ENCODE measurements around the gene HSPA8. TPM values are rescaled to one million over a fixed set of nuclear protein-coding genes. Genes with fewer than 3 reads are reported as not detected.
"Not testable (repeated sequence)": the region's sequence is repeated elsewhere in the genome, so short reads cannot be mapped to it uniquely, and the experiment has no call there.

Gene HSPA8
- total RNA-seq, 2 donors from 2014 or later = 565 to 901 TPM

GRCh38 chr11:123103326-123103980 lies 41.5 kb upstream of the HSPA8 start:
- DNase-seq = peak; percentile 49
- no peaks in the 10 kb centered on the region for H3K9me3 ChIP-seq
- no peak overlapping the region for H3K9ac ChIP-seq (ENCODE audit: low read depth in 2 of 2, low read length in 2 of 2)
- no peaks in the 10 kb centered on the region for H3K36me3 ChIP-seq
- no peak overlapping the region for H3K4me3 ChIP-seq
- H3K4me1 ChIP-seq = no peaks in the 10 kb centered on the region
- H3K27me3 ChIP-seq = no peaks in the 10 kb centered on the region
- intact Hi-C loops (cut with DNase I) = no loop called here
- no peak overlapping the region for H3K27ac ChIP-seq
- peak; percentile 39 for TF ChIP-seq CTCF (IDR thresholded peaks at IDR 0.05)

GRCh38 chr11:123100379-123101085 lies 38.6 kb upstream of the HSPA8 start:
- H3K4me1 ChIP-seq = no peaks in the 10 kb centered on the region
- no peak for DNase-seq
- H3K9ac ChIP-seq (ENCODE audit: low read depth in 2 of 2, low read length in 2 of 2) = no peak overlapping the region
- intact Hi-C loops (cut with DNase I) = no loop called here
- no peaks in the 10 kb centered on the region for H3K9me3 ChIP-seq
- H3K27me3 ChIP-seq = no peaks in the 10 kb centered on the region
- H3K36me3 ChIP-seq = no peaks in the 10 kb centered on the region
- TF ChIP-seq CTCF (IDR thresholded peaks at IDR 0.05) = no peak
- no peak overlapping the region for H3K4me3 ChIP-seq
- no peak overlapping the region for H3K27ac ChIP-seq

- H3K27ac ChIP-seq = no peak overlapping the region
- H3K9ac ChIP-seq (ENCODE audit: low read depth in 2 of 2, low read length in 2 of 2) = no peak overlapping the region
- H3K36me3 ChIP-seq = no peaks in the 10 kb centered on the region
- no peak for TF ChIP-seq CTCF (IDR thresholded peaks at IDR 0.05)
- no peak overlapping the region for H3K4me3 ChIP-seq
- intact Hi-C loops (cut with DNase I) = no loop called here
- DNase-seq = no peak
- no peaks in the 10 kb centered on the region for H3K9me3 ChIP-seq
- H3K4me1 ChIP-seq = no peaks in the 10 kb centered on the region
- H3K27me3 ChIP-seq = no peaks in the 10 kb centered on the region
These were observed 37.1 kb upstream of the HSPA8 start for GRCh38 chr11:123098990-123099389.

- no peaks in the 10 kb centered on the region for H3K27me3 ChIP-seq
- no peak overlapping the region for H3K4me3 ChIP-seq
- intact Hi-C loops (cut with DNase I) = no loop called here
- H3K9me3 ChIP-seq = no peaks in the 10 kb centered on the region
- H3K9ac ChIP-seq (ENCODE audit: low read depth in 2 of 2, low read length in 2 of 2) = no peak overlapping the region
- no peak overlapping the region for H3K27ac ChIP-seq
- H3K36me3 ChIP-seq = no peaks in the 10 kb centered on the region
- no peak for TF ChIP-seq CTCF (IDR thresholded peaks at IDR 0.05)
- no peaks in the 10 kb centered on the region for H3K4me1 ChIP-seq
- DNase-seq = no peak
These were observed 31.8 kb upstream of the HSPA8 start for GRCh38 chr11:123093739-123094138.

- no peak overlapping the region for H3K27ac ChIP-seq
- no peaks in the 10 kb centered on the region for H3K9me3 ChIP-seq
- H3K36me3 ChIP-seq = no peaks in the 10 kb centered on the region
- H3K27me3 ChIP-seq = no peaks in the 10 kb centered on the region
- intact Hi-C loops (cut with DNase I) = no loop called here
- no peak overlapping the region for H3K4me3 ChIP-seq
- H3K9ac ChIP-seq (ENCODE audit: low read depth in 2 of 2, low read length in 2 of 2) = no peak overlapping the region
- no peak for DNase-seq
- no peak for TF ChIP-seq CTCF (IDR thresholded peaks at IDR 0.05)
- no peaks in the 10 kb centered on the region for H3K4me1 ChIP-seq
These were observed 29.6 kb upstream of the HSPA8 start for GRCh38 chr11:123091506-123091905.

- intact Hi-C loops (cut with DNase I); DNase-seq; H3K4me3 ChIP-seq; H3K27ac ChIP-seq; H3K27me3 ChIP-seq; H3K9me3 ChIP-seq; H3K4me1 ChIP-seq; H3K36me3 ChIP-seq; H3K9ac ChIP-seq (ENCODE audit: low read depth in 2 of 2, low read length in 2 of 2): not testable (repeated sequence)
These were observed 28.2 kb upstream of the HSPA8 start for GRCh38 chr11:123090168-123090567.

- DNase-seq; H3K27me3 ChIP-seq; H3K36me3 ChIP-seq; intact Hi-C loops (cut with DNase I); H3K4me1 ChIP-seq; H3K9me3 ChIP-seq; H3K27ac ChIP-seq; H3K9ac ChIP-seq (ENCODE audit: low read depth in 2 of 2, low read length in 2 of 2); H3K4me3 ChIP-seq: not testable (repeated sequence)
These were observed 27.0 kb upstream of the HSPA8 start for GRCh38 chr11:123088896-123089295.

GRCh38 chr11:123087657-123088056 lies 25.7 kb upstream of the HSPA8 start:
- H3K27me3 ChIP-seq; H3K27ac ChIP-seq; DNase-seq; H3K4me3 ChIP-seq; H3K36me3 ChIP-seq; H3K4me1 ChIP-seq; H3K9me3 ChIP-seq; intact Hi-C loops (cut with DNase I); H3K9ac ChIP-seq (ENCODE audit: low read depth in 2 of 2, low read length in 2 of 2): not testable (repeated sequence)

Measured in colonic mucosa (tissue), 4 donors.